OCI-LY1 (cell line): ENCODE data around the gene ZNF514.

Experiments used
- H2AFZ ChIP-seq: fragments of 200-600 bp; sonication (generic), shearing (Covaris generic); 2 replicates; pipeline ENCODE4 v1.6.0; 2014; ENCODE audit warnings: antibody characterized with exemption, mild to moderate bottlenecking, low read length
- H3F3A ChIP-seq: fragments of 200-600 bp; sonication (generic), shearing (Covaris generic); 2 replicates; pipeline ENCODE4 v1.6.0; 2014; ENCODE audit warnings: mild to moderate bottlenecking, antibody characterized with exemption, low read length, moderate library complexity; ENCODE audit not compliant: insufficient read depth
- H3K27ac ChIP-seq: fragments of 200-600 bp; sonication (generic); 2 replicates; pipeline ENCODE4 v1.5.1; 2014; ENCODE audit warnings: low read length, mixed run types, mild to moderate bottlenecking, low read depth; ENCODE audit not compliant: poor library complexity, severe bottlenecking
- H3K27me3 ChIP-seq: fragments of 200-600 bp; sonication (generic); 2 replicates; pipeline ENCODE4 v1.6.0; 2014; ENCODE audit warnings: antibody characterized with exemption, mild to moderate bottlenecking, low read length, moderate library complexity; ENCODE audit not compliant: insufficient read depth
- H3K36me3 ChIP-seq: fragments of 200-600 bp; sonication (generic); 2 replicates; pipeline ENCODE4 v1.6.1; 2014; ENCODE audit warnings: mild to moderate bottlenecking, antibody characterized with exemption, low read length, moderate library complexity, mixed read lengths; ENCODE audit not compliant: insufficient read depth
- H3K4me1 ChIP-seq: fragments of 200-600 bp; sonication (generic); 2 replicates; pipeline ENCODE4 v1.5.1; 2014; ENCODE audit warnings: mild to moderate bottlenecking, low read length, moderate library complexity; ENCODE audit not compliant: insufficient read depth, severe bottlenecking
- H3K4me2 ChIP-seq: fragments of 200-600 bp; sonication (generic), shearing (Covaris generic); 2 replicates; pipeline ENCODE4 v1.6.1; 2014; ENCODE audit warnings: low read length
- H3K4me3 ChIP-seq: fragments of 200-600 bp; sonication (generic); 2 replicates; pipeline ENCODE4 v1.5.1; 2014; ENCODE audit warnings: low read length, low read depth, mild to moderate bottlenecking, mixed read lengths; ENCODE audit not compliant: poor library complexity, severe bottlenecking
- H3K79me2 ChIP-seq: fragments of 200-600 bp; shearing (Covaris generic); 2 replicates; pipeline ENCODE4 v1.6.1; 2016; ENCODE audit warnings: mixed run types, low read length, mixed read lengths; ENCODE audit not compliant: insufficient read depth
- H3K9ac ChIP-seq: fragments of 200-600 bp; sonication (generic), shearing (Covaris generic); 2 replicates; pipeline ENCODE4 v1.6.1; 2014; ENCODE audit warnings: mild to moderate bottlenecking, low read length, mixed read lengths
- H3K9me2 ChIP-seq: fragments of 200-600 bp; sonication (generic), shearing (Covaris generic); 2 replicates; pipeline ENCODE4 v1.6.1; 2014; ENCODE audit warnings: low read depth, mild to moderate bottlenecking, low read length, mixed read lengths
- H3K9me3 ChIP-seq: fragments of 200-600 bp; shearing (Covaris generic); 2 replicates; pipeline ENCODE4 v1.6.1; 2014; ENCODE audit warnings: low read length, mixed read lengths
- H4K20me1 ChIP-seq: fragments of 200-600 bp; sonication (generic), shearing (Covaris generic); 2 replicates; pipeline ENCODE4 v1.6.0; 2016; ENCODE audit warnings: mild to moderate bottlenecking, low read length; ENCODE audit not compliant: insufficient read depth
- CTCF ChIP-seq: fragments of 200-600 bp; sonication (generic), shearing (Covaris generic); IDR thresholded peaks from 2 replicates; pipeline ENCODE4 v1.5.1; 2017; ENCODE audit warnings: mild to moderate bottlenecking, antibody characterized with exemption, low read length, moderate library complexity, mixed read lengths
- EZH2 ChIP-seq: fragments of 200-600 bp; sonication (generic), shearing (Covaris generic); IDR thresholded peaks from 2 replicates; pipeline ENCODE4 v1.8.0; 2017; ENCODE audit warnings: borderline replicate concordance, mixed run types, mild to moderate bottlenecking, antibody characterized with exemption, low read length, moderate library complexity, mixed read lengths

The ZNF514 gene

GRCh38 chr2:95174031-95174542 is 14.4 kb upstream of the ZNF514 start:
- TF ChIP-seq CTCF (no peak), EZH2 (no peak)
- H4K20me1 ChIP-seq, result no peaks in the 10 kb centered on the region
- no peak overlapping the region for H3K27ac ChIP-seq
- H3K4me2 ChIP-seq, result no peak overlapping the region
- no peaks in the 10 kb centered on the region for H3K9me2 ChIP-seq
- no peaks in the 10 kb centered on the region for H3K4me1 ChIP-seq
- no peak overlapping the region for H3K4me3 ChIP-seq
- no peaks in the 10 kb centered on the region for H3K27me3 ChIP-seq
- H3K9ac ChIP-seq, result no peak overlapping the region
- peaks cover 15% of the 10 kb centered on the region for H3K36me3 ChIP-seq
- H3F3A ChIP-seq, result no peaks in the 10 kb centered on the region
- peaks cover 3% of the 10 kb centered on the region; the same call in 1 of the 2 replicates for H3K9me3 ChIP-seq
- no peak overlapping the region for H2AFZ ChIP-seq
- no peaks in the 10 kb centered on the region for H3K79me2 ChIP-seq

- Histone ChIP-seq H3K36me3 (no peaks in the 10 kb centered on the region), H3K4me3 (no peak overlapping the region), H3K9ac (no peak overlapping the region), H3K9me2 (no peaks in the 10 kb centered on the region), H3K27me3 (no peaks in the 10 kb centered on the region), H2AFZ (no peak overlapping the region), H3K27ac (no peak overlapping the region), H3F3A (no peaks in the 10 kb centered on the region), H3K79me2 (no peaks in the 10 kb centered on the region), H4K20me1 (no peaks in the 10 kb centered on the region), H3K4me2 (no peak overlapping the region), H3K4me1 (no peaks in the 10 kb centered on the region), H3K9me3 (peaks cover 3% of the 10 kb centered on the region; the same call in 1 of the 2 replicates)
- TF ChIP-seq CTCF (no peak), EZH2 (no peak)
Measured at GRCh38 chr2:95171902-95172301, 12.3 kb upstream of the ZNF514 start.

- TF ChIP-seq EZH2, result no peak
- Histone ChIP-seq H3K36me3 (no peaks in the 10 kb centered on the region), H3K4me2 (peak overlapping the region; percentile 79), H2AFZ (no peak overlapping the region), H3K27me3 (no peaks in the 10 kb centered on the region), H3K27ac (no peak overlapping the region), H3K4me1 (peaks cover 26% of the 10 kb centered on the region), H4K20me1 (no peaks in the 10 kb centered on the region), H3K9me3 (no peaks in the 10 kb centered on the region; the same call in 1 of the 2 replicates), H3K4me3 (peak overlapping the region; percentile 95), H3K9ac (peak overlapping the region; percentile 87), H3F3A (no peaks in the 10 kb centered on the region), H3K9me2 (no peaks in the 10 kb centered on the region), H3K79me2 (no peaks in the 10 kb centered on the region)
Measured at GRCh38 chr2:95166065-95166763, 6.6 kb upstream of the ZNF514 start.
